ENCODE data around the gene SSBP2. TPM values are rescaled to one million over a fixed set of nuclear protein-coding genes. Genes with fewer than 3 reads are reported as not detected.

Gene SSBP2
- total and polyA plus RNA-seq, 2 of the 8 experiments (the other 6 are each of a cell fraction or from before 2014, with no cell fraction given) = 21.5 to 36.2 TPM

DNA sequence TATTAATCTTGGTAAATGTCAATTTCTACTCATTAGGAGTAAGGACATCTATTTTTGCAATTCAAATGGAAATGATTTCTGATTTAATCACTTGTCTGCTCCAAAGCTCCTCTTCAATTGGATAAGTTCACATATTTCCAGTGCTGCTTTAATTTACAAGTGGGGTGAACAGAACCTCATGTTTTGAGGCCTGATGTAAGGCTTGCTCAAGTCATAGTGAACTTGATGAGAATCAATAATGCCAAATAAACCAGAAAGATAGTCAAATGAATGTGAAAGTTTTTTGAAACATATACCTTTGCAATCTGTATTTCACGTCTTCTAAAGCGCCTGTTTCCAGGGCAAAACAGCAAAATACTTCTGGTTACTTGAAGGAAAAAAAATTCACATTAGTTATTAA is 341.5 kb downstream of the SSBP2 start:
- no peak overlapping the region for H3K27ac ChIP-seq (ENCODE audit: low read depth, low read length)
- no peak overlapping the region for H2BK5ac ChIP-seq (ENCODE audit: low read depth, low read length)
- H3K27me3 ChIP-seq (replicated peaks in 1 of 4; ENCODE audit: control insufficient read depth in 3 of 4, extremely low read depth in 1 of 4, insufficient read depth in 3 of 4, low read length in 3 of 4) = peaks cover 0 to 1% (median 0%) of the 10 kb centered on the region in 4 experiments; a peak in 1 of 7 replicates
- H4K8ac ChIP-seq (ENCODE audit: extremely low read depth, insufficient read depth, low read length) = no peak overlapping the region
- H3K4me1 ChIP-seq (replicated peaks in 1 of 4; ENCODE audit: control insufficient read depth in 3 of 4, insufficient read depth in 4 of 4, low read length in 3 of 4) = no peaks in the 10 kb centered on the region
- no peak overlapping the region for H2AFZ ChIP-seq (ENCODE audit: low read length)
- H4K91ac ChIP-seq (replicated peaks; ENCODE audit: insufficient read length, low read length) = no peak overlapping the region
- H3K36me3 ChIP-seq (ENCODE audit: control insufficient read depth in 2 of 4, insufficient read depth in 4 of 4, low read length in 3 of 4) = no peaks in the 10 kb centered on the region
- H3K18ac ChIP-seq (ENCODE audit: extremely low read depth, low read length) = no peak overlapping the region
- no peak overlapping the region for H2BK20ac ChIP-seq (ENCODE audit: low read length)
- no peak overlapping the region for H3K56ac ChIP-seq (replicated peaks; ENCODE audit: insufficient read length, low read depth, low read length)
- H3K79me2 ChIP-seq (ENCODE audit: control insufficient read depth in 1 of 2, insufficient read depth in 2 of 2, low read length in 2 of 2) = no peaks in the 10 kb centered on the region
- no peak overlapping the region for H3K23ac ChIP-seq (ENCODE audit: insufficient read length)
- H4K20me1 ChIP-seq (replicated peaks in 1 of 2; ENCODE audit: control insufficient read depth in 1 of 2, insufficient read depth in 2 of 2, low read length in 2 of 2) = no peaks in the 10 kb centered on the region
- no peaks in the 10 kb centered on the region for H3K23me2 ChIP-seq (ENCODE audit: low read depth, low read length)
- CTCF ChIA-PET (ENCODE audit: partially characterized antibody) = interaction anchor here (1.1 to 3.6 kb wide), 2 partner anchors 17 to 179 kb away, joined by 3 to 11 read pairs; no protein-coding TSS in a partner anchor
- no peak overlapping the region for H3K4me2 ChIP-seq (ENCODE audit: insufficient read depth in 1 of 2, low read depth in 2 of 2, low read length in 2 of 2)
- FAIRE-seq (no peak), DNase-seq (ENCODE audit: low read depth in 1 of 2, low spot score in 2 of 2) (no peak)
- H3K79me1 ChIP-seq (ENCODE audit: low read depth, low read length) = no peaks in the 10 kb centered on the region
- POLR2A ChIA-PET (ENCODE audit: partially characterized antibody) = no interaction called here
- H2AK5ac ChIP-seq (ENCODE audit: low read depth, low read length) = no peak overlapping the region
- no peak overlapping the region for H3K4me3 ChIP-seq (ENCODE audit: extremely low read depth in 1 of 4, insufficient read depth in 2 of 4, low read depth in 3 of 4, low read length in 4 of 4)
- no peak overlapping the region for H2BK15ac ChIP-seq (ENCODE audit: low read length)
- no peak overlapping the region for H3K9ac ChIP-seq (replicated peaks in 1 of 4; ENCODE audit: extremely low read depth in 1 of 4, low read depth in 3 of 4, low read length in 3 of 4)
- no peak overlapping the region for H3K4ac ChIP-seq (replicated peaks; ENCODE audit: insufficient read length, low read depth, low read length)
- no peak overlapping the region for H4K5ac ChIP-seq (ENCODE audit: insufficient read length, low read depth, low read length)
- no peak overlapping the region for H3K14ac ChIP-seq (ENCODE audit: insufficient read length)
- no peaks in the 10 kb centered on the region for H3K9me3 ChIP-seq (ENCODE audit: insufficient read depth in 2 of 2, low read depth in 1 of 2, low read length in 1 of 2)
- no peak overlapping the region for H2BK120ac ChIP-seq (replicated peaks; ENCODE audit: low read depth, low read length)
- WGBS, 2 experiments (ENCODE audit: extremely low coverage in 1 of 2, insufficient coverage in 1 of 2, insufficient read length in 1 of 2, insufficient replicate concordance in 2 of 2, low coverage in 1 of 2, low lambda C conversion rate in 2 of 2, missing lambda C conversion rate in 1 of 2) = 83% methylated on average over 2 of the region's 2 CpGs; no CpG with 5 or more reads in 1 of the 2 experiments
- no peak overlapping the region for H2BK12ac ChIP-seq (ENCODE audit: low read depth, low read length)
- TF ChIP-seq SP4 (IDR thresholded peaks at IDR 0.05; ENCODE audit: low read length) (no peak), CHD2 (IDR thresholded peaks at IDR 0.05; ENCODE audit: low read length) (no peak), HDAC6 (IDR thresholded peaks at IDR 0.05; ENCODE audit: low read depth, low read length) (no peak), TBP (IDR thresholded peaks at IDR 0.05; ENCODE audit: low read depth, low read length) (no peak), KDM4A (IDR thresholded peaks at IDR 0.05; ENCODE audit: low read depth, low read length, severe bottlenecking) (no peak), SUZ12 (IDR thresholded peaks at IDR 0.05; ENCODE audit: low read length) (no peak), NANOG (IDR thresholded peaks at IDR 0.05; ENCODE audit: insufficient read depth, low read depth, low read length, poor library complexity, severe bottlenecking) (no peak), SP2 (IDR thresholded peaks at IDR 0.05; ENCODE audit: low read length) (no peak), SAP30 (IDR thresholded peaks at IDR 0.05; ENCODE audit: insufficient read depth, insufficient replicate concordance, low read length) (no peak), RXRA (IDR thresholded peaks at IDR 0.05; ENCODE audit: insufficient read depth, low read depth, low read length) (no peak), SP1 (IDR thresholded peaks at IDR 0.05; ENCODE audit: low read depth, low read length) (no peak), MAFK (IDR thresholded peaks at IDR 0.05; ENCODE audit: low read depth, low read length) (no peak)
- TF ChIP-seq, protein P1, sequence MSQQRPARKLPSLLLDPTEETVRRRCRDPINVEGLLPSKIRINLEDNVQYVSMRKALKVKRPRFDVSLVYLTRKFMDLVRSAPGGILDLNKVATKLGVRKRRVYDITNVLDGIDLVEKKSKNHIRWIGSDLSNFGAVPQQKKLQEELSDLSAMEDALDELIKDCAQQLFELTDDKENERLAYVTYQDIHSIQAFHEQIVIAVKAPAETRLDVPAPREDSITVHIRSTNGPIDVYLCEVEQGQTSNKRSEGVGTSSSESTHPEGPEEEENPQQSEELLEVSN (IDR thresholded peaks at IDR 0.05) = no peak
- TF ChIP-seq, protein P2, sequence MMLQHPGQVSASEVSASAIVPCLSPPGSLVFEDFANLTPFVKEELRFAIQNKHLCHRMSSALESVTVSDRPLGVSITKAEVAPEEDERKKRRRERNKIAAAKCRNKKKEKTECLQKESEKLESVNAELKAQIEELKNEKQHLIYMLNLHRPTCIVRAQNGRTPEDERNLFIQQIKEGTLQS (IDR thresholded peaks at IDR 0.05; ENCODE audit: insufficient read depth, low read depth, low read length) = no peak
